HepG2 (cell line): ENCODE measurements around the gene SLC13A2. TPM values are rescaled to one million over a fixed set of nuclear protein-coding genes. Genes with fewer than 3 reads are reported as not detected.

Experiments
- ARHGAP35 ChIP-seq: sonication (generic); formaldehyde crosslinking; IDR thresholded peaks from 2 replicates; pipeline ENCODE4 v1.9.0; 2022; ENCODE audit warnings: mild to moderate bottlenecking, inconsistent platforms, moderate library complexity, missing genetic modification reagents, borderline replicate concordance
- CHD4 ChIP-seq: fragments of 200-600 bp; sonication (generic); IDR thresholded peaks from 2 replicates; pipeline ENCODE4 v1.7.0; 2017; ENCODE audit warnings: mild to moderate bottlenecking, low read length, borderline replicate concordance
- FOXA3 ChIP-seq: IDR thresholded peaks from 2 replicates; pipeline ENCODE4 v1.6.1; 2016; ENCODE audit warnings: missing genetic modification reagents, missing compliant biosample characterization
- HOXA9 ChIP-seq: sonication (generic); formaldehyde crosslinking; IDR thresholded peaks from 2 replicates; pipeline ENCODE4 v1.8.1; 2022; ENCODE audit warnings: missing genetic modification reagents, mild to moderate bottlenecking, moderate library complexity, borderline replicate concordance
- MBD4 ChIP-seq: IDR thresholded peaks from 2 replicates; pipeline ENCODE4 v1.6.1; 2012; ENCODE audit warnings: low read length, inconsistent platforms, borderline replicate concordance
- NFIB ChIP-seq: sonication (generic); formaldehyde crosslinking; IDR thresholded peaks from 2 replicates; pipeline ENCODE4 v1.9.0; 2021; ENCODE audit warnings: missing genetic modification reagents, mild to moderate bottlenecking, borderline replicate concordance
- RARA ChIP-seq: IDR thresholded peaks from 2 replicates; pipeline ENCODE4 v1.6.1; 2016; ENCODE audit warnings: missing genetic modification reagents, missing compliant biosample characterization
- RXRB ChIP-seq: IDR thresholded peaks from 2 replicates; pipeline ENCODE4 v1.6.1; 2016; ENCODE audit warnings: borderline replicate concordance, missing genetic modification reagents, missing compliant biosample characterization
- ZNF142 ChIP-seq: sonication (generic); formaldehyde crosslinking; IDR thresholded peaks from 2 replicates; pipeline ENCODE4 v1.4.0; 2020; ENCODE audit warnings: missing genetic modification reagents
- ZNF230 ChIP-seq: sonication (generic); formaldehyde crosslinking; IDR thresholded peaks from 2 replicates; pipeline ENCODE4 v1.4.0; 2020; ENCODE audit warnings: mild to moderate bottlenecking, missing genetic modification reagents
- ZNF232 ChIP-seq: sonication (generic); formaldehyde crosslinking; IDR thresholded peaks from 2 replicates; pipeline ENCODE4 v1.4.0; 2020; ENCODE audit warnings: missing genetic modification reagents, borderline replicate concordance
- ZNF432 ChIP-seq: sonication (generic); formaldehyde crosslinking; IDR thresholded peaks from 2 replicates; pipeline ENCODE4 v1.5.0; 2020; ENCODE audit warnings: missing genetic modification reagents, mild to moderate bottlenecking, borderline replicate concordance
- ZSCAN25 ChIP-seq: sonication (generic); formaldehyde crosslinking; IDR thresholded peaks from 2 replicates; pipeline ENCODE4 v1.8.0; 2022; ENCODE audit warnings: mild to moderate bottlenecking, missing genetic modification reagents
- polyA plus RNA-seq, 8 experiments: library from polyadenylated mRNA; depleted of rRNA in 3 of 8; stranded (reverse) in 7 of 8; unstranded in 1 of 8; fragments of >200 nt; fragmentation: Illumina TruSeq in 4 of 8; extraction: Trizol in 4 of 8; gene quantifications; 2 replicates each; pipeline versions ENCODE4 v1.2.1 to v1.2.3, GENCODE V29; 2011 to 2016; ENCODE audit warnings: low read depth in 4 of 8, missing spikeins in 1 of 8, mixed read lengths in 1 of 8; ENCODE audit not compliant: insufficient read depth in 1 of 8
- total RNA-seq, 5 experiments: library from RNA; depleted of rRNA; stranded (reverse); fragments of >200 nt; fragmentation: Illumina TruSeq; extraction: Trizol; gene quantifications; 2 replicates each; pipeline ENCODE4 v1.2.3, GENCODE V29; 2016; ENCODE audit warnings: low read depth in 1 of 5
- TF ChIP-seq, protein P1 (sequence below): sonication (generic); formaldehyde crosslinking; IDR thresholded peaks from 2 replicates; pipeline ENCODE4 v1.4.0; 2020; ENCODE audit warnings: missing genetic modification reagents
- TF ChIP-seq, protein P2 (sequence below): sonication (generic); formaldehyde crosslinking; IDR thresholded peaks from 2 replicates; pipeline ENCODE4 v1.8.1; 2023; ENCODE audit warnings: mild to moderate bottlenecking, missing genetic modification reagents

SLC13A2 gene
- total and polyA plus RNA-seq, 2 of the 13 experiments (the other 11 are each of a cell fraction or from before 2014, with no cell fraction given): 0.07 TPM; not detected in 1

GRCh38 chr17:28475151-28475900 lies 1.9 kb downstream of the SLC13A2 start (continued):
- TF ChIP-seq ZNF142 (CRISPR knock-in tag): no peak
- TF ChIP-seq HOXA9: no peak
- TF ChIP-seq ZNF432 (CRISPR knock-in tag): no peak
- TF ChIP-seq MBD4: no peak
- TF ChIP-seq ZSCAN25 (CRISPR knock-in tag): 0 out of 2 replicates have a peak, but pooled peaks have one; percentile 28
- TF ChIP-seq, protein P1, sequence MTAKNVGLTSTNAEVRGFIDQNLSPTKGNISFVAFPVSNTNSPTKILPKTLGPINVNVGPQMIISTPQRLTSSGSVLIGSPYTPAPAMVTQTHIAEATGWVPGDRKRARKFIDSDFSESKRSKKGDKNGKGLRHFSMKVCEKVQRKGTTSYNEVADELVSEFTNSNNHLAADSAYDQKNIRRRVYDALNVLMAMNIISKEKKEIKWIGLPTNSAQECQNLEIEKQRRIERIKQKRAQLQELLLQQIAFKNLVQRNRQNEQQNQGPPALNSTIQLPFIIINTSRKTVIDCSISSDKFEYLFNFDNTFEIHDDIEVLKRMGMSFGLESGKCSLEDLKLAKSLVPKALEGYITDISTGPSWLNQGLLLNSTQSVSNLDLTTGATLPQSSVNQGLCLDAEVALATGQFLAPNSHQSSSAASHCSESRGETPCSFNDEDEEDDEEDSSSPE: no peak
- no peak for TF ChIP-seq CHD4
- no peak for TF ChIP-seq ZNF232 (CRISPR knock-in tag)
- peak; percentile 60 for TF ChIP-seq FOXA3 (CRISPR knock-in tag)
- TF ChIP-seq RARA (CRISPR knock-in tag): peak; percentile 43; the same call in 1 of the 2 replicates
- TF ChIP-seq NFIB (CRISPR knock-in tag): no peak
- TF ChIP-seq ARHGAP35 (CRISPR knock-in tag): no peak
- TF ChIP-seq, protein P2, sequence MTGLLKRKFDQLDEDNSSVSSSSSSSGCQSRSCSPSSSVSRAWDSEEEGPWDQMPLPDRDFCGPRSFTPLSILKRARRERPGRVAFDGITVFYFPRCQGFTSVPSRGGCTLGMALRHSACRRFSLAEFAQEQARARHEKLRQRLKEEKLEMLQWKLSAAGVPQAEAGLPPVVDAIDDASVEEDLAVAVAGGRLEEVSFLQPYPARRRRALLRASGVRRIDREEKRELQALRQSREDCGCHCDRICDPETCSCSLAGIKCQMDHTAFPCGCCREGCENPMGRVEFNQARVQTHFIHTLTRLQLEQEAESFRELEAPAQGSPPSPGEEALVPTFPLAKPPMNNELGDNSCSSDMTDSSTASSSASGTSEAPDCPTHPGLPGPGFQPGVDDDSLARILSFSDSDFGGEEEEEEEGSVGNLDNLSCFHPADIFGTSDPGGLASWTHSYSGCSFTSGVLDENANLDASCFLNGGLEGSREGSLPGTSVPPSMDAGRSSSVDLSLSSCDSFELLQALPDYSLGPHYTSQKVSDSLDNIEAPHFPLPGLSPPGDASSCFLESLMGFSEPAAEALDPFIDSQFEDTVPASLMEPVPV (CRISPR knock-in tag): 0 out of 2 replicates have a peak, but pooled peaks have one; percentile 32
- 0 out of 2 replicates have a peak, but pooled peaks have one; percentile 29 for TF ChIP-seq RXRB
- no peak for TF ChIP-seq ZNF230 (CRISPR knock-in tag)
